Osteocyte (in vitro differentiated cells): ENCODE data around the gene ADAMTS13. TPM values are rescaled to one million over a fixed set of nuclear protein-coding genes. Genes with fewer than 3 reads are reported as not detected.

Experiments
- DNase-seq: peaks from one replicate; pipeline ENCODE4 v3.0.0; 2021; ENCODE audit warnings: mixed read lengths; ENCODE audit not compliant: unreplicated experiment; ENCODE audit errors: extremely low spot score
- H3K27ac Mint-ChIP-seq: one replicate; pipeline ENCODE4 v1.8.0; 2021; ENCODE audit warnings: mild to moderate bottlenecking, mixed read lengths; ENCODE audit not compliant: unreplicated experiment
- H3K27me3 Mint-ChIP-seq: one replicate; pipeline ENCODE4 v1.8.0; 2021; ENCODE audit warnings: mixed read lengths; ENCODE audit not compliant: unreplicated experiment
- H3K36me3 Mint-ChIP-seq: one replicate; pipeline ENCODE4 v1.8.0; 2021; ENCODE audit warnings: mixed read lengths; ENCODE audit not compliant: unreplicated experiment
- H3K4me1 Mint-ChIP-seq: one replicate; pipeline ENCODE4 v1.8.0; 2021; ENCODE audit warnings: mixed read lengths; ENCODE audit not compliant: unreplicated experiment
- H3K4me3 Mint-ChIP-seq: one replicate; pipeline ENCODE4 v1.8.0; 2021; ENCODE audit warnings: mild to moderate bottlenecking, moderate library complexity, mixed read lengths; ENCODE audit not compliant: unreplicated experiment
- H3K9me3 Mint-ChIP-seq: one replicate; pipeline ENCODE4 v1.8.0; 2021; ENCODE audit warnings: mixed read lengths; ENCODE audit not compliant: unreplicated experiment
- total RNA-seq: library from RNA; stranded (reverse); gene quantifications from 2 replicates; pipeline ENCODE4 v1.2.1, GENCODE V29; 2021
- TF ChIP-seq, protein P1 (sequence below): fragments of 200-600 bp; sonication (generic); IDR thresholded peaks from 2 replicates; pipeline ENCODE4 v1.5.0; 2021; ENCODE audit warnings: antibody characterized with exemption, mild to moderate bottlenecking, moderate library complexity

Gene ADAMTS13
- total RNA-seq, 1 donor from 2014 or later = 8.8 TPM

DNA sequence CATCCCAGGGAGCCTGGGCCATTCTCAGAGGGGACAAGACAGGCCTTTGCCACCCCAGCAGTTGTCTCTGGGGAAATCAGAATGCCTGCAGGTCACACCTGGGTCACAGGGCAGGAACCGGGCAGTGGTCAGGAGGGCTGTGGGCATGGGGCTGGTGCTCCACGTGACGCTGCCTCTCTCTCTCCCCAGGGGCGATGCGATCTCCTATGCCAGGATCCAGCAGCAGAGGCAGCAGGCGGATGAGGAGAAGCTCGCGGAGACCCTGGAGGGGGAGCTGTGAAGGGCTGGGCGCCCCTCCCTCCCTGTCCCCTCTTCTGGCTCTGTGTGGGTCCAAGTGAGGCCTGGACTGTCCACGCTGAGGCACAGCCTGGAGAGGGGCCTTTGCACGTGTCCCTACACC lies 46.2 kb downstream of the ADAMTS13 start:
- Mint-ChIP-seq H3K27ac (no peak overlapping the region), H3K9me3 (no peaks in the 10 kb centered on the region), H3K36me3 (peaks cover 8% of the 10 kb centered on the region), H3K27me3 (no peaks in the 10 kb centered on the region), H3K4me1 (no peaks in the 10 kb centered on the region), H3K4me3 (no peak overlapping the region)
- TF ChIP-seq, protein P1, sequence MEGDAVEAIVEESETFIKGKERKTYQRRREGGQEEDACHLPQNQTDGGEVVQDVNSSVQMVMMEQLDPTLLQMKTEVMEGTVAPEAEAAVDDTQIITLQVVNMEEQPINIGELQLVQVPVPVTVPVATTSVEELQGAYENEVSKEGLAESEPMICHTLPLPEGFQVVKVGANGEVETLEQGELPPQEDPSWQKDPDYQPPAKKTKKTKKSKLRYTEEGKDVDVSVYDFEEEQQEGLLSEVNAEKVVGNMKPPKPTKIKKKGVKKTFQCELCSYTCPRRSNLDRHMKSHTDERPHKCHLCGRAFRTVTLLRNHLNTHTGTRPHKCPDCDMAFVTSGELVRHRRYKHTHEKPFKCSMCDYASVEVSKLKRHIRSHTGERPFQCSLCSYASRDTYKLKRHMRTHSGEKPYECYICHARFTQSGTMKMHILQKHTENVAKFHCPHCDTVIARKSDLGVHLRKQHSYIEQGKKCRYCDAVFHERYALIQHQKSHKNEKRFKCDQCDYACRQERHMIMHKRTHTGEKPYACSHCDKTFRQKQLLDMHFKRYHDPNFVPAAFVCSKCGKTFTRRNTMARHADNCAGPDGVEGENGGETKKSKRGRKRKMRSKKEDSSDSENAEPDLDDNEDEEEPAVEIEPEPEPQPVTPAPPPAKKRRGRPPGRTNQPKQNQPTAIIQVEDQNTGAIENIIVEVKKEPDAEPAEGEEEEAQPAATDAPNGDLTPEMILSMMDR = no peak
- no peak for DNase-seq

DNA sequence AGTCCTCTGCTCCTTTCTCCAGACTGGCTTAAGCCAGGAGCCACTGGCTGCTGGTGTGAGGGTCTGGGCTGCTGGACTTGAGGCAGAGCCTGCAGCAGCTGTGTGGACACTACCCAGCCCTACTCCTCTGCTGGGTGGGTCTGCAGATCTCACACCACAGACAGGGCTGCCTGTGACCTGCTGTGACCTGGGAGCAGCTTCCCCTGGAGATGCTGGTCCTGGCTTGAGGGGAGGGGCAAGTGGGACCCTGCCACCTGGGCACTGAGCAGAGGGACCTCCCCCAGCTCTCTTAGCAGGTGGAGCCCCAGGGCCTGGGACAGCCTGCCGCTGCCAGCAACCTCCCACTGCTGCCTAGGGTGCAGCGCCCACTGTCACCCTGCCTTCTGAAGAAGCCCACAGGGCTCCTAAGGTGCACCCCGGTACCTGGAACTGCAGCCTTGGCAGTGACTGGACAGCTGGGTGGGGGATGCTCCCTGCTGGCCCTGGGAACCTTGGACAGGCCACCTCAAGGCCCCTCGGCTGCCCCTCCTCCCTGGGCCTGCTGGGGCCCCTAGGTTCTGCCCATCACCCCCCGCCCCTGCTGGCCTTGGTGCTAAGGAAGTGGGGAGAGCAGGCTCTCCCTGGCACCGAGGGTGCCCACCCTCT lies 46.7 kb downstream of the ADAMTS13 start:
- Mint-ChIP-seq H3K9me3 (no peaks in the 10 kb centered on the region), H3K27me3 (no peaks in the 10 kb centered on the region), H3K27ac (no peak overlapping the region), H3K36me3 (peaks cover 3% of the 10 kb centered on the region), H3K4me3 (no peak overlapping the region), H3K4me1 (no peaks in the 10 kb centered on the region)
- TF ChIP-seq, protein P1 = no peak
- no peak for DNase-seq

DNA sequence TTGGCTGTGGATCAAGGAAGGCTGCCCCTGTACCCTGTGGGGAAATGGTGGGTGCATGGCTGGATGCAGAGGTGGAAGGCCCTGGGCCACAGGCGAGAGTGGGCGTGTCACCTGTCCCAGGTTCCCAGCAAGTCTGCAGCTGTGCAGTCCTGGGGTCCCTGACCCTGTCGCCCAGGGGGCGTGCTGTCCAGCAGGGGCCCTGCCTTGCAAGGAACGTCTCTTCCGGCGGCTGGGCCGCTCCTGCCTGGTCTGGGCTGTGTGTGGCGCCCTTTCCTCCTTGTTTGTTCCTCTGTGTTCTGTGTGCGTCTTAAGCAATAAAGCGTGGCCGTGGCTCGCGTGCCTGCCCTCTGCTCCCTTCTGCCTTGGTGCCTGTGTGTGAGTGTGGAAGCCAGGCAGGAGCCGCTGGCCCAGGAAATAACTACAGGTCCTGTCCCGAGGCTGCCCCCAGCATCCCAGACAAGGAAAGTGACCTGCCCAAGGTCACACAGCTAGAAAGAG lies 48.3 kb downstream of the ADAMTS13 start:
- Mint-ChIP-seq H3K36me3 (peaks cover 2% of the 10 kb centered on the region), H3K27me3 (no peaks in the 10 kb centered on the region), H3K4me1 (no peaks in the 10 kb centered on the region), H3K27ac (no peak overlapping the region), H3K9me3 (no peaks in the 10 kb centered on the region), H3K4me3 (no peak overlapping the region)
- DNase-seq = no peak
- TF ChIP-seq, protein P1 = no peak

DNA sequence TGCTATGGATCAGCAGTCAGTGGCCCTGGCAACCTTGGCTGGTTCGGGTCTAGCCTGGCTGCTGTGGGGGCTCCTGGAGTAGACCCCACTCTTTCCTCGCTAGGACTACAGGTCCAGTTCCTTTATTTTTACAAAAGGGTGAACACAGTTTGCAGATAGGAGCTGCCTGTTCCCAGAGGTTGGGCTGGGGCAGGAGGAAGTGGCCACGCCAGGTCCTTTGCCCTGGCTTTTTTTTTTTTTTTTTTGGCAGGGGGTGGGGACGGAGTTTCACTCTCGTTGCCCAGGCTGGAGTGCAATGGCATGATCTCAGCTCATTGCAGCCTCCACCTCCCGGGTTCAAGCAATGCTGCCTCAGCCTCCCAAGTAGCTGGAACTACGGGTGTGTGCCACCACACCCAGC lies 48.8 kb downstream of the ADAMTS13 start:
- no peaks in the 10 kb centered on the region for H3K9me3 Mint-ChIP-seq
- no peaks in the 10 kb centered on the region for H3K36me3 Mint-ChIP-seq
- H3K4me1 Mint-ChIP-seq = no peaks in the 10 kb centered on the region
- no peak overlapping the region for H3K27ac Mint-ChIP-seq
- TF ChIP-seq, protein P1 = no peak
- no peaks in the 10 kb centered on the region for H3K27me3 Mint-ChIP-seq
- no peak overlapping the region for H3K4me3 Mint-ChIP-seq
- DNase-seq = no peak

DNA sequence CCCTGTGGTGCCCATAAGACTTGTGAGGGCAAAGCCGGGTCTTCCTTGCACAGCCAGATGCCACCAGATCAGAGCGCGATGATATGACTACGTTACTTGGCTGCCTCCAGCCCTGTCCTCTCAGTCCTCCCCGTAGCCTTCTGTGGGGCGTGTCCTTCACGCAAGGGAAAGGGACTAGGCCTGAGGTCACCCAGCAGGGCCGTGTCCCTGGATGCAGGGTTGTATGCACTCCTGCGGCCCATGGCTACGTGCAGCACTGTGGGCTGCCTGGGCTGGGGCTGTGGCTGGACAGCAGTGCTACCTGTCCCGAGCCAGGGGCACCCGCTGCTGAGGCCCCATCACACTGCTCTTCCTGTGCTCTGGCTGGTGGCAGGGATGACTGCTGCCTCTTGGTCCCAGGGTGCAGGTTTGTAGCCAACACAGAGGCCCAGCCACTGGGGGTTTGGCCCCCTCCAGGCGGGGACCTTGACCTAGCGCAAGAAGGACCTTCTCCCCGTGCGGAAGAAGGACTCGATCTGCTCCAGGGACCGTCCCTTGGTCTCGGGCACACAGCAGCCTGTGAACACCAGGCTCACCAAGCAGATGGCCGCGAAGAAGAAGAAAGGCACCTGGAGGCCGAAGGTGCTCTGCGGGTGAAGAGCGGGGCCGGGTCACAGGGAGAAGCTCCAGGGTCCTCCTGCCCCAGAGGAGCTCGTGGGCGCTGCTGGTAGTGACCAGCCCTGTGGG lies 49.5 kb downstream of the ADAMTS13 start:
- Mint-ChIP-seq H3K36me3 (no peaks in the 10 kb centered on the region), H3K4me3 (no peak overlapping the region), H3K27me3 (no peaks in the 10 kb centered on the region), H3K4me1 (no peaks in the 10 kb centered on the region), H3K27ac (no peak overlapping the region), H3K9me3 (no peaks in the 10 kb centered on the region)
- TF ChIP-seq, protein P1 = no peak
- DNase-seq = no peak
